Testis (tissue), 3 donors: ENCODE results near the gene NELL2. TPM values are rescaled to one million over a fixed set of nuclear protein-coding genes. Genes with fewer than 3 reads are reported as not detected.

Experiments
- DNase-seq: peaks from one replicate; pipeline ENCODE4 v3.0.0-alpha.2; 2019
- H3K27ac ChIP-seq, 2 donors: fragments of 200-600 bp; sonication (generic); one replicate each; pipeline ENCODE4 v1.5.1; 2019
- H3K27me3 ChIP-seq: fragments of 200-600 bp; sonication (generic); one replicate; pipeline ENCODE4 v1.5.1; 2019
- H3K36me3 ChIP-seq: fragments of 200-600 bp; sonication (generic); one replicate; pipeline ENCODE4 v1.5.1; 2017; ENCODE audit warnings: low read depth; ENCODE audit errors: missing control alignments
- H3K4me1 ChIP-seq: fragments of 200-600 bp; sonication (generic); one replicate; pipeline ENCODE4 v1.5.1; 2019
- H3K4me3 ChIP-seq, 2 donors: fragments of 200-600 bp; sonication (generic); one replicate each; pipeline ENCODE4 v1.5.1; 2017 to 2019
- H3K9me3 ChIP-seq: fragments of 200-600 bp; sonication (generic); one replicate; pipeline ENCODE4 v1.5.1; 2017
- CTCF ChIP-seq, 3 experiments: fragments of 450-650 bp in 2 of 3; fragments of 200-600 bp in 1 of 3; sonication (generic) in 1 of 3; IDR thresholded peaks; one replicate each; pipeline ENCODE4 v1.5.1; 2016 to 2019; ENCODE audit warnings: antibody characterized with exemption in 3 of 3, mild to moderate bottlenecking in 2 of 3, moderate library complexity in 1 of 3
- POLR2A ChIP-seq: fragments of 450-650 bp; IDR thresholded peaks from one replicate; pipeline ENCODE4 v1.6.1; 2017; ENCODE audit warnings: antibody characterized with exemption, mild to moderate bottlenecking, moderate library complexity
- WGBS, 2 donors: methylation state at CpG; one replicate each; pipeline ENCODE4 v1.1.5; 2018; 5-methylcytosine and 5-hydroxymethylcytosine counted together
- intact Hi-C: fragments of 100-400 bp; cut with DNase I; formaldehyde crosslinking; loops from one replicate; pipeline ENCODE4 v1.15.1; 2023; ENCODE audit warnings: low total_unique reads
- polyA plus RNA-seq: library from polyadenylated mRNA; stranded (reverse); fragments of 350-450 nt; fragmentation: Illumina TruSeq; extraction: RNeasy Lipid Tissue Mini Kit (QIAGEN cat#74804); gene quantifications from one replicate; pipeline ENCODE4 v1.2.3, GENCODE V29; 2014; ENCODE audit warnings: low read depth, low replicate concordance; ENCODE audit not compliant: insufficient read depth
- total RNA-seq, 2 donors: library from RNA; depleted of rRNA; stranded (reverse); fragments of >200 nt; gene quantifications; one replicate each; pipeline ENCODE4 v1.2.3, GENCODE V29; 2016

The NELL2 gene
- total and polyA plus RNA-seq, 3 donors from 2014 or later: 4.2 to 10.6 (median 9.0) TPM

GRCh38 chr12:44655846-44656245, 220.3 kb downstream of the NELL2 start:
- H3K36me3 ChIP-seq: no peaks in the 10 kb centered on the region
- DNase-seq: no peak
- intact Hi-C loops: no loop called here

GRCh38 chr12:44654646-44655639, 221.2 kb downstream of the NELL2 start:
- no peaks in the 10 kb centered on the region for H3K36me3 ChIP-seq
- 53 to 70% methylated on average over 12 of the region's 12 CpGs for WGBS, 2 donors

More at GRCh38 chr12:44655846-44656245, 220.3 kb downstream of the NELL2 start:
- TF ChIP-seq CTCF (IDR thresholded peaks at IDR 0.05): no peak
- no peak for TF ChIP-seq POLR2A
- no peak overlapping the region for H3K27ac ChIP-seq
- H3K27me3 ChIP-seq: no peaks in the 10 kb centered on the region
- no peaks in the 10 kb centered on the region for H3K9me3 ChIP-seq
- H3K4me3 ChIP-seq: no peak overlapping the region
- H3K4me1 ChIP-seq: no peaks in the 10 kb centered on the region

GRCh38 chr12:44653861-44654527, 222.1 kb downstream of the NELL2 start:
- no peak overlapping the region for H3K27ac ChIP-seq
- H3K36me3 ChIP-seq: no peaks in the 10 kb centered on the region
- no peaks in the 10 kb centered on the region for H3K27me3 ChIP-seq
- H3K4me3 ChIP-seq: no peak overlapping the region
- DNase-seq: no peak
- no peaks in the 10 kb centered on the region for H3K9me3 ChIP-seq
- no peaks in the 10 kb centered on the region for H3K4me1 ChIP-seq
- 48 to 57% methylated on average over 3 of the region's 3 CpGs for WGBS, 2 donors
- TF ChIP-seq POLR2A: no peak
- TF ChIP-seq CTCF (IDR thresholded peaks at IDR 0.05): no peak
- intact Hi-C loops: no loop called here

More at GRCh38 chr12:44654646-44655639, 221.2 kb downstream of the NELL2 start:
- no peak overlapping the region for H3K4me3 ChIP-seq
- DNase-seq: no peak
- no peaks in the 10 kb centered on the region for H3K27me3 ChIP-seq
- intact Hi-C loops: no loop called here
- TF ChIP-seq CTCF (IDR thresholded peaks at IDR 0.05) (no peak), POLR2A (no peak)
- no peaks in the 10 kb centered on the region for H3K4me1 ChIP-seq
- no peaks in the 10 kb centered on the region for H3K9me3 ChIP-seq
- H3K27ac ChIP-seq: no peak overlapping the region

- 50 to 52% methylated on average over 2 of the region's 2 CpGs for WGBS, 2 donors
- H3K36me3 ChIP-seq: no peaks in the 10 kb centered on the region
- H3K9me3 ChIP-seq: no peaks in the 10 kb centered on the region
- H3K27me3 ChIP-seq: no peaks in the 10 kb centered on the region
- TF ChIP-seq POLR2A: no peak
- TF ChIP-seq CTCF (IDR thresholded peaks at IDR 0.05): no peak
- DNase-seq: no peak
- H3K27ac ChIP-seq: no peak overlapping the region
- no peaks in the 10 kb centered on the region for H3K4me1 ChIP-seq
- intact Hi-C loops: no loop called here
- H3K4me3 ChIP-seq: no peak overlapping the region
Measured at GRCh38 chr12:44649693-44650092, 226.4 kb downstream of the NELL2 start.
